Progenitor cell of endocrine pancreas (in vitro differentiated cells): Measurements from ENCODE around the gene MB. TPM values are rescaled to one million over a fixed set of nuclear protein-coding genes. Genes with fewer than 3 reads are reported as not detected.

Experiments used
- DNase-seq: peaks from one replicate; pipeline ENCODE4 v3.0.0; 2021; ENCODE audit warnings: low spot score; ENCODE audit not compliant: unreplicated experiment
- H3K27ac Mint-ChIP-seq: 2 replicates; pipeline ENCODE4 v1.8.0; 2021; ENCODE audit warnings: mild to moderate bottlenecking, moderate library complexity, mixed read lengths
- H3K27me3 Mint-ChIP-seq: 2 replicates; pipeline ENCODE4 v1.8.0; 2021; ENCODE audit warnings: mixed read lengths
- H3K36me3 Mint-ChIP-seq: 2 replicates; pipeline ENCODE4 v1.8.0; 2022; ENCODE audit warnings: mixed read lengths; ENCODE audit not compliant: insufficient read depth
- H3K4me1 Mint-ChIP-seq: 2 replicates; pipeline ENCODE4 v1.8.0; 2021; ENCODE audit warnings: low read depth, mixed read lengths
- H3K4me3 Mint-ChIP-seq: 2 replicates; pipeline ENCODE4 v1.8.0; 2021; ENCODE audit warnings: low read depth, mild to moderate bottlenecking, moderate library complexity, mixed read lengths
- H3K9me3 Mint-ChIP-seq: 2 replicates; pipeline ENCODE4 v1.8.0; 2021; ENCODE audit warnings: low read depth, mixed read lengths
- total RNA-seq: library from RNA; stranded (reverse); gene quantifications from 2 replicates; pipeline ENCODE4 v1.2.1, GENCODE V29; 2021
- TF ChIP-seq, protein P1 (sequence below): fragments of 200-600 bp; sonication (generic); IDR thresholded peaks from one replicate; pipeline ENCODE4 v1.5.0; 2021; ENCODE audit warnings: antibody characterized with exemption, mild to moderate bottlenecking; ENCODE audit not compliant: unreplicated experiment

MB gene
- total RNA-seq, 1 donor from 2014 or later = not detected

DNA sequence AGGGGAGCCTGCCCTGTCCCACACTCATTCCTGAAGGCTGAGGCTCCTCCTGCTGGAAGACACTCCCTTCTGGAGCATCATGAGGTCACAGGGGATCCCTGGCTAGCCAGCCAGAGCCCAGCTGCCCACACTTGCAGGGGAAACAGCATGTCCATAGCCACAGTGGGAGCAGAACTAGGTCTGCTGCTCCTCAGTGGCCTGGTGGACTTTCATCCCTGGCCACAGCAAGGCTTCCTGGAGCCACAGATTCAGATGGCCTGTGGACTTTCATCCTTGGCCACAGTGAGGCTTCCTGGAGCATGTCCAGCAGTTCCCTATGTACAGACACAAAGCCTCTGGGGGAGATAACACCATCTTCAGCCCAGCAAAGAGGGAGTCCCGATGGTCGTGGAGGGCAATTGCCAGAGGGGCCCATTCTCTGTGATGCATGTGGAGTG is 25.2 kb upstream of the MB start:
- no peaks in the 10 kb centered on the region for H3K36me3 Mint-ChIP-seq
- H3K27me3 Mint-ChIP-seq = peaks cover 10% of the 10 kb centered on the region
- H3K4me1 Mint-ChIP-seq = peaks cover 12% of the 10 kb centered on the region
- no peaks in the 10 kb centered on the region for H3K9me3 Mint-ChIP-seq
- TF ChIP-seq, protein P1, sequence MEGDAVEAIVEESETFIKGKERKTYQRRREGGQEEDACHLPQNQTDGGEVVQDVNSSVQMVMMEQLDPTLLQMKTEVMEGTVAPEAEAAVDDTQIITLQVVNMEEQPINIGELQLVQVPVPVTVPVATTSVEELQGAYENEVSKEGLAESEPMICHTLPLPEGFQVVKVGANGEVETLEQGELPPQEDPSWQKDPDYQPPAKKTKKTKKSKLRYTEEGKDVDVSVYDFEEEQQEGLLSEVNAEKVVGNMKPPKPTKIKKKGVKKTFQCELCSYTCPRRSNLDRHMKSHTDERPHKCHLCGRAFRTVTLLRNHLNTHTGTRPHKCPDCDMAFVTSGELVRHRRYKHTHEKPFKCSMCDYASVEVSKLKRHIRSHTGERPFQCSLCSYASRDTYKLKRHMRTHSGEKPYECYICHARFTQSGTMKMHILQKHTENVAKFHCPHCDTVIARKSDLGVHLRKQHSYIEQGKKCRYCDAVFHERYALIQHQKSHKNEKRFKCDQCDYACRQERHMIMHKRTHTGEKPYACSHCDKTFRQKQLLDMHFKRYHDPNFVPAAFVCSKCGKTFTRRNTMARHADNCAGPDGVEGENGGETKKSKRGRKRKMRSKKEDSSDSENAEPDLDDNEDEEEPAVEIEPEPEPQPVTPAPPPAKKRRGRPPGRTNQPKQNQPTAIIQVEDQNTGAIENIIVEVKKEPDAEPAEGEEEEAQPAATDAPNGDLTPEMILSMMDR = no peak
- DNase-seq = no peak
- H3K4me3 Mint-ChIP-seq = no peak overlapping the region
- peak overlapping the region; percentile 16 for H3K27ac Mint-ChIP-seq

DNA sequence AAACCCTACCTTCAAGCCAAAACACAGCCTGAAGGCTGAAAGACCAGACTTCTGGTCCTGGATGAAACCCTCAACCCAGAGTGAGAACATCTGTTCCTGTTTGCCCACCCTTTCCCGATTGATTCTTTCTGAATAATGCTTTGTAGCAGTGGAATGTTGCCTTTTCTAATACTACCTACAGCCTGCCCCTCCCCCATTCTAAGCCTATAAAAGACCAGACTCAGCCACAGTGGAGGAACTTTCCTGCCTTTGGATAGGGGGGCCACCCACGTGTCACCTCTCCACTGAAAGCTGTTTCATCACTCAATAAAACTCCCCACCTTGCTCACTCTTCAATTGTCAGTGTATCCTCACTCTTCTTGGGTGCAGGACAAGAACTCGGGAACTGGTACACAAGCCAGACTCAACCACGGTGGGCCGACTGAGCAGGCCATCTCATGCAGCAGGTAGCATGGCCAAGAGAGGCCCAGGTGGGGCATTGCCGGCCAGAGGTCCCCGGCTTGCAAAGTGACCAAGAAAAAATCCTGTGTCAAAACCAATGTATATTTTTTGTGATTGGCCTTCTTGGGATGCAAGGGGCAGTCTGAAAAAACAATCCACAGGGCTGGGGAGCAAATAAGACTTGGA is 24.5 kb upstream of the MB start:
- Mint-ChIP-seq H3K27me3 (peaks cover 10% of the 10 kb centered on the region), H3K4me1 (peaks cover 12% of the 10 kb centered on the region), H3K27ac (peak overlapping the region; percentile 21), H3K9me3 (no peaks in the 10 kb centered on the region), H3K4me3 (no peak overlapping the region), H3K36me3 (no peaks in the 10 kb centered on the region)
- no peak for DNase-seq
- TF ChIP-seq, protein P1 = no peak

DNA sequence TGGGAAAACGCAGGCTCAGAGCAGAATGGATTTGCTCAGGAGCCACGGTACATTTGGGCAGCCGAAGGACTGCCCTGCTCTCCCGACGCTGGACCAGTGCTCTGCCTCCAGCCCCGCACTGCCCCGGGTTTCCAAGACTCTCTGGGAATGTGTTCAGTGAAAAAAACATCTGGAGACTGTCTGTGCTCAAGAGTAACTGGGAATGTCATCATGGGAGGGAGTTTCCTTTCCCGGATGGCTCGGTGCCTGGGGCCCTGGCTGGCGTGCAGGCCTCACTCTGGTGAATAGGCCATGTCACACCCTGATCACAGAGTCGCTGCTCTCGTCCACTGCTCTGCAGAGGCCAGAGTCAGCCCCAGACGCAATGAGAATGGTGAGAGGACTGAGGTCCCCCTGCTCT is 21.3 kb upstream of the MB start:
- H3K27ac Mint-ChIP-seq = no peak overlapping the region
- H3K4me1 Mint-ChIP-seq = peaks cover 12% of the 10 kb centered on the region
- no peak overlapping the region for H3K4me3 Mint-ChIP-seq
- no peaks in the 10 kb centered on the region for H3K36me3 Mint-ChIP-seq
- peaks cover 10% of the 10 kb centered on the region for H3K27me3 Mint-ChIP-seq
- H3K9me3 Mint-ChIP-seq = no peaks in the 10 kb centered on the region
- TF ChIP-seq, protein P1 = no peak
- no peak for DNase-seq

DNA sequence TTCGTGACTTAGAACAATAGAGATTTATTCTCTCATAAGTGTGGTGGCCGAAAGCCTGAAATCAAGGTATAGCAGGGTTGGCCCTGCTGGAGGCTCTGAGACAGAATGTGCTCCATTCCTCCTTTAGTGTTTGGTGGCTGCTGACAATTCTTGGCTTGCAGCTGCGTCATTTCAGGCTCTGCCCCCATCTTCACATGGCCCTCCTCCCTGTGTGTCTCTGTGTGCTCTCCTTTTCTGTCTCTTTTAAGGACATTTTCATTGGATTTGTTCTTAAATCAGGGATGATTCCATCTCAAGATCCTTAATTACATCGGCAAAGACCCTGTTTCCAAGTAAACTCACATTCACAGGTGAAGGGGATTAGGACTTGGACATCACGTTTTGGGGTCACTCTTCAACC is 20.9 kb upstream of the MB start:
- peaks cover 10% of the 10 kb centered on the region for H3K27me3 Mint-ChIP-seq
- no peaks in the 10 kb centered on the region for H3K36me3 Mint-ChIP-seq
- peaks cover 12% of the 10 kb centered on the region for H3K4me1 Mint-ChIP-seq
- no peak overlapping the region for H3K4me3 Mint-ChIP-seq
- TF ChIP-seq, protein P1 = no peak
- peak overlapping the region; percentile 50 for H3K27ac Mint-ChIP-seq
- no peak for DNase-seq
- no peaks in the 10 kb centered on the region for H3K9me3 Mint-ChIP-seq

DNA sequence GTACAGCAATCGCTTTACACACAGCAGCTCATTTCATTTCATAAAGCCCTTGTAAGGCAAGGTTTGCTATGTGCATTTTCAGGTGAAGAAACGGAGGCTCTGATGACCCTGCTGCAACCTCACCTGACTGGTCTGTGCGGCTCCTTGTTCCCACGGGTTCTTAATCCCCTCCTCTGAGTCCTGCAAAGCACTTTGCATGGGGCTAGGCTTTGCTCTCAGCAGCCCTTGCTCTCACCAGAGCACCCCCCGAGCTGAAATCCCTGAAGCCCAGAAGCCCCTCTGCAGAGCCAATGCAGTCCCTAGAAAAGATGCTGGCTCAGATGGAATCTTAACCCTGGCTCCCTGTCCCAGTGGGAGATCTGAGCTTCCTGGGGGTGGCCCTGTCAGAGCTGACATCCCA is 20.1 kb upstream of the MB start:
- Mint-ChIP-seq H3K27ac (no peak overlapping the region), H3K4me1 (peaks cover 12% of the 10 kb centered on the region), H3K9me3 (no peaks in the 10 kb centered on the region), H3K27me3 (peaks cover 10% of the 10 kb centered on the region), H3K4me3 (no peak overlapping the region), H3K36me3 (no peaks in the 10 kb centered on the region)
- TF ChIP-seq, protein P1 = no peak
- DNase-seq = no peak
